Loucy (cell line): ENCODE data around the gene FAM200C.

Experiments
- EZH2phosphoT487 ChIP-seq: fragments of 200-600 bp; IDR thresholded peaks from 2 replicates; pipeline ENCODE4 v1.6.1; 2018; ENCODE audit warnings: antibody characterized with exemption, mild to moderate bottlenecking, moderate library complexity, borderline replicate concordance
- TF ChIP-seq, protein P1 (sequence below): fragments of 200-600 bp; sonication (generic); conservative IDR thresholded peaks from 2 replicates; pipeline ENCODE4 v1.5.1; 2014; ENCODE audit warnings: mild to moderate bottlenecking, antibody characterized with exemption, low read length

DNA sequence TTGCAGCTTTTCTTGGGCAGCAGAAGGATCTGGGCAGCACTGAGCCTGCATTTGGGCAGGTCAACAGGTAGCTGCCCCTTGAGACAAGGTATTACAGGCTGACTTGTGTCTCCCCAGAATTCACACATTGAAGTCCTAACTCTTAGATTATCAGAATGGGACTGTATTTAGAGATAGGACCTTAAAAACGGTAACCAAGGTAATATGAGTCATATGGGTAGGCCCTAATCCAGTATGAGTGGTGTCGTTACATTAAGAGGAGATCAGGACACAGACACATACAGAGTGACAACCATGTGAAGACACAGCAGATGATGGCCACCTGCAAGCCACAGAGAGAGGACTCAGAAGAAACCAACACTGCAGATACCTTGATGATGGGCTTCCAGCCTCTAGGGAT lies 32.6 kb downstream of the FAM200C start:
- TF ChIP-seq, protein P1, sequence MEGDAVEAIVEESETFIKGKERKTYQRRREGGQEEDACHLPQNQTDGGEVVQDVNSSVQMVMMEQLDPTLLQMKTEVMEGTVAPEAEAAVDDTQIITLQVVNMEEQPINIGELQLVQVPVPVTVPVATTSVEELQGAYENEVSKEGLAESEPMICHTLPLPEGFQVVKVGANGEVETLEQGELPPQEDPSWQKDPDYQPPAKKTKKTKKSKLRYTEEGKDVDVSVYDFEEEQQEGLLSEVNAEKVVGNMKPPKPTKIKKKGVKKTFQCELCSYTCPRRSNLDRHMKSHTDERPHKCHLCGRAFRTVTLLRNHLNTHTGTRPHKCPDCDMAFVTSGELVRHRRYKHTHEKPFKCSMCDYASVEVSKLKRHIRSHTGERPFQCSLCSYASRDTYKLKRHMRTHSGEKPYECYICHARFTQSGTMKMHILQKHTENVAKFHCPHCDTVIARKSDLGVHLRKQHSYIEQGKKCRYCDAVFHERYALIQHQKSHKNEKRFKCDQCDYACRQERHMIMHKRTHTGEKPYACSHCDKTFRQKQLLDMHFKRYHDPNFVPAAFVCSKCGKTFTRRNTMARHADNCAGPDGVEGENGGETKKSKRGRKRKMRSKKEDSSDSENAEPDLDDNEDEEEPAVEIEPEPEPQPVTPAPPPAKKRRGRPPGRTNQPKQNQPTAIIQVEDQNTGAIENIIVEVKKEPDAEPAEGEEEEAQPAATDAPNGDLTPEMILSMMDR = no peak
- TF ChIP-seq EZH2phosphoT487 = no peak
